Activated B cell treated with CpG ODN at 0.5 μM for 24 hours (primary cell): ENCODE measurements around the gene KIF5A. TPM values are rescaled to one million over a fixed set of nuclear protein-coding genes. Genes with fewer than 3 reads are reported as not detected.

Experiments used
- ATAC-seq: fragments of 200-7000 bp; cut with Tn5 transposase; one replicate; pipeline ENCODE4 v1.10.0; 2021; ENCODE audit warnings: low read depth, mild to moderate bottlenecking, moderate library complexity
- CTCF ChIA-PET: fragments of 350-600 bp; sonication (Branson Sonifier 250); formaldehyde crosslinking; loops from one replicate; lab custom pipeline; 2021; ENCODE audit warnings: antibody characterized with exemption; lab: Charles Lee
- POLR2A ChIA-PET: fragments of 350-600 bp; sonication (Branson Sonifier 250); formaldehyde crosslinking; loops from one replicate; lab custom pipeline; 2021; ENCODE audit warnings: antibody characterized with exemption; lab: Charles Lee
- DNase-seq: peaks from one replicate; pipeline ENCODE4 v3.0.0; 2022
- H3K27ac Mint-ChIP-seq: one replicate; pipeline ENCODE4 v1.8.0; 2020; ENCODE audit warnings: mixed read lengths
- H3K27me3 Mint-ChIP-seq: one replicate; pipeline ENCODE4 v1.8.0; 2021; ENCODE audit warnings: mixed read lengths
- H3K36me3 Mint-ChIP-seq: one replicate; pipeline ENCODE4 v1.8.0; 2021; ENCODE audit warnings: low read depth, mixed read lengths
- H3K4me1 Mint-ChIP-seq: one replicate; pipeline ENCODE4 v1.8.0; 2021; ENCODE audit warnings: mixed read lengths
- H3K4me3 Mint-ChIP-seq: one replicate; pipeline ENCODE4 v1.8.0; 2020; ENCODE audit warnings: mild to moderate bottlenecking, mixed read lengths
- H3K9me3 Mint-ChIP-seq: one replicate; pipeline ENCODE4 v1.8.0; 2020; ENCODE audit warnings: mixed read lengths
- CTCF ChIP-seq: fragments of 200-600 bp; IDR thresholded peaks from one replicate; pipeline ENCODE4 v1.8.0; 2022; ENCODE audit warnings: antibody characterized with exemption, mild to moderate bottlenecking
- intact Hi-C: fragments of 100-400 bp; cut with micrococcal nuclease; formaldehyde crosslinking; loops from one replicate; pipeline ENCODE4 v1.15.1; 2024
- total RNA-seq: library from RNA; stranded (reverse); gene quantifications from 2 replicates; pipeline ENCODE4 v1.2.3, GENCODE V29; 2022

Gene KIF5A
- total RNA-seq, 1 donor from 2014 or later = 0.13 TPM

- no peaks in the 10 kb centered on the region for H3K36me3 Mint-ChIP-seq
Observed at GRCh38 chr12:57626111-57626920, 76.5 kb downstream of the KIF5A start.

GRCh38 chr12:57626921-57627445 lies 77.1 kb downstream of the KIF5A start:
- POLR2A ChIA-PET = interaction anchor here (1.0 kb wide), 1 partner anchor 36 kb away, joined by 4 read pairs; the partner anchor contains the start of gene PIP4K2C

More at GRCh38 chr12:57626111-57626920, 76.5 kb downstream of the KIF5A start:
- ATAC-seq = no peak
- Mint-ChIP-seq H3K4me3 (no peak overlapping the region), H3K4me1 (peaks cover 19% of the 10 kb centered on the region), H3K9me3 (no peaks in the 10 kb centered on the region), H3K27ac (no peak overlapping the region), H3K27me3 (peaks cover 88% of the 10 kb centered on the region)
- no peak for DNase-seq
- TF ChIP-seq CTCF = no peak
- POLR2A ChIA-PET = no interaction called here
- CTCF ChIA-PET = interaction anchor here (8.4 kb wide), 1 partner anchor 44 kb away, joined by 126 read pairs; no protein-coding TSS in a partner anchor
- intact Hi-C loops = loop anchor here (10.0 kb wide), 1 partner anchor 402 kb away; the partner anchor contains the start of gene SHMT2

GRCh38 chr12:57627501-57628279 lies 77.8 kb downstream of the KIF5A start:
- Mint-ChIP-seq H3K4me3 (peak overlapping the region; percentile 28), H3K27ac (no peak overlapping the region), H3K9me3 (no peaks in the 10 kb centered on the region), H3K36me3 (no peaks in the 10 kb centered on the region), H3K27me3 (peaks cover 79% of the 10 kb centered on the region), H3K4me1 (peaks cover 12% of the 10 kb centered on the region)
- ChIA-PET CTCF (interaction anchor here (0.6 to 1.4 kb wide), 3 partner anchors 9 to 1885 kb away, joined by 3 to 5 read pairs (median 3); partner anchors contain the start of gene GDF11), POLR2A (interaction anchor here (1.0 kb wide), 1 partner anchor 37 kb away, joined by 4 read pairs; the partner anchor contains the start of gene PIP4K2C)
- DNase-seq (peak; percentile 31), ATAC-seq (peak; percentile 36)
- no peak for TF ChIP-seq CTCF
- intact Hi-C loops = loop anchor here (10.0 kb wide), 1 partner anchor 403 kb away; the partner anchor contains the start of gene SHMT2

More at GRCh38 chr12:57626921-57627445, 77.1 kb downstream of the KIF5A start:
- Mint-ChIP-seq H3K4me1 (peaks cover 12% of the 10 kb centered on the region), H3K27me3 (peaks cover 86% of the 10 kb centered on the region), H3K4me3 (no peak overlapping the region), H3K27ac (no peak overlapping the region), H3K9me3 (no peaks in the 10 kb centered on the region), H3K36me3 (no peaks in the 10 kb centered on the region)
- intact Hi-C loops = loop anchor here (10.0 kb wide), 1 partner anchor 402 kb away; the partner anchor contains the start of gene SHMT2
- CTCF ChIA-PET = interaction anchor here (0.6 kb wide), 1 partner anchor 1884 kb away, joined by 3 read pairs; the partner anchor contains the start of gene GDF11
- DNase-seq (no peak), ATAC-seq (no peak)
- TF ChIP-seq CTCF = no peak

GRCh38 chr12:57628280-57629191 lies 78.7 kb downstream of the KIF5A start:
- no peak for TF ChIP-seq CTCF
- peaks cover 17% of the 10 kb centered on the region for H3K4me1 Mint-ChIP-seq
- H3K27ac Mint-ChIP-seq = no peak overlapping the region
- no peak overlapping the region for H3K4me3 Mint-ChIP-seq
- no peaks in the 10 kb centered on the region for H3K36me3 Mint-ChIP-seq
- POLR2A ChIA-PET = no interaction called here
- CTCF ChIA-PET = interaction anchor here (1.0 to 1.4 kb wide), 2 partner anchors 8 to 45 kb away, joined by 3 to 5 read pairs; no protein-coding TSS in a partner anchor
- H3K9me3 Mint-ChIP-seq = no peaks in the 10 kb centered on the region
- intact Hi-C loops = loop anchor here (10.0 kb wide), 1 partner anchor 404 kb away; the partner anchor contains the start of gene SHMT2
- H3K27me3 Mint-ChIP-seq = peaks cover 76% of the 10 kb centered on the region
- no peak for ATAC-seq
- DNase-seq = no peak
